Smooth muscle cell of the coronary artery (primary cell): ENCODE measurements around the gene VAPB. TPM values are rescaled to one million over a fixed set of nuclear protein-coding genes. Genes with fewer than 3 reads are reported as not detected.

Experiments used
- total RNA-seq: library from RNA; depleted of rRNA; stranded (reverse); fragments of >200 nt; gene quantifications from 2 replicates; pipeline ENCODE4 v1.2.3, GENCODE V29; 2014; ENCODE audit warnings: low replicate concordance

Gene VAPB
- total RNA-seq = 9.1 and 14.6 TPM in 2 replicates

GRCh38 chr20:58388882-58389323 is at the start of gene VAPB:
Gene VAPB (plus strand): TSS chr20:58389229. CDS start chr20:58389460, 231 bp downstream.

Other genes with a start within 250 kb of the VAPB start
- not detected in 2 replicates for gene ANKRD60, start 160.6 kb upstream of the VAPB start, total RNA-seq
- gene RAB22A, start 79.5 kb upstream of the VAPB start, total RNA-seq = 7.4 and 10.3 TPM in 2 replicates
- 2.5 and 26.5 TPM in 2 replicates for gene APCDD1L, start 126.2 kb downstream of the VAPB start, total RNA-seq